Thymus (tissue), 11 donors: Measurements from ENCODE around the gene MARCHF9. TPM values are rescaled to one million over a fixed set of nuclear protein-coding genes. Genes with fewer than 3 reads are reported as not detected.
A peak's percentile ranks its signal among the peaks of the same experiment; 100 is the strongest.
"Not testable (repeated sequence)": the region's sequence is repeated elsewhere in the genome, so short reads cannot be mapped to it uniquely, and the experiment has no call there.

Source experiments
- DNase-seq, 9 donors: peaks; one replicate each; pipeline ENCODE4 v3.0.0-alpha.2; 2013; ENCODE audit warnings: low spot score in 9 of 9, low read depth in 6 of 9, missing footprints in 1 of 9
- H3K27ac ChIP-seq, 2 donors: one replicate each; pipeline ENCODE4 v1.5.1; 2013; ENCODE audit warnings: control low read depth in 1 of 2, low read depth in 1 of 2, low read length in 1 of 2, mild to moderate bottlenecking in 1 of 2, moderate library complexity in 1 of 2
- H3K27me3 ChIP-seq, 2 donors: one replicate each; pipeline ENCODE4 v1.5.1; 2013; ENCODE audit warnings: low read length in 1 of 2; ENCODE audit not compliant: control insufficient read depth in 2 of 2, insufficient read depth in 1 of 2
- H3K36me3 ChIP-seq, 2 donors: one replicate each; pipeline ENCODE4 v1.5.1; 2013; ENCODE audit warnings: low read length in 1 of 2, mild to moderate bottlenecking in 1 of 2, moderate library complexity in 1 of 2; ENCODE audit not compliant: control insufficient read depth in 2 of 2, insufficient read depth in 2 of 2
- H3K4me1 ChIP-seq, 2 donors: one replicate each; pipeline ENCODE4 v1.5.1; 2013; ENCODE audit warnings: low read length in 2 of 2; ENCODE audit not compliant: control insufficient read depth in 2 of 2, insufficient read depth in 2 of 2
- H3K4me3 ChIP-seq, 2 donors: one replicate each; pipeline ENCODE4 v1.5.1; 2013; ENCODE audit warnings: low read length in 2 of 2, control low read depth in 1 of 2, mild to moderate bottlenecking in 1 of 2
- H3K9me3 ChIP-seq, 2 donors: one replicate each; pipeline ENCODE4 v1.5.1; 2013; ENCODE audit warnings: low read length in 1 of 2, mild to moderate bottlenecking in 1 of 2; ENCODE audit not compliant: control insufficient read depth in 2 of 2, insufficient read depth in 1 of 2
- WGBS: extraction: QIAGEN DNeasy Blood & Tissue Kit; methylation state at CpG from one replicate; pipeline ENCODE4 v1.1.7; 2013; 5-methylcytosine and 5-hydroxymethylcytosine counted together
- polyA plus RNA-seq: library from polyadenylated mRNA; stranded (reverse); fragments of 200-250 nt; gene quantifications from one replicate; pipeline ENCODE4 v1.2.3, GENCODE V29; 2013
- total RNA-seq: library from RNA; stranded (reverse); fragments of 120-200 nt; gene quantifications from one replicate; pipeline ENCODE4 v1.2.4, GENCODE V29; 2013
- donor health status: healthy.

Gene MARCHF9
- total and polyA plus RNA-seq, 2 donors = 10.7 to 54.9 TPM

DNA sequence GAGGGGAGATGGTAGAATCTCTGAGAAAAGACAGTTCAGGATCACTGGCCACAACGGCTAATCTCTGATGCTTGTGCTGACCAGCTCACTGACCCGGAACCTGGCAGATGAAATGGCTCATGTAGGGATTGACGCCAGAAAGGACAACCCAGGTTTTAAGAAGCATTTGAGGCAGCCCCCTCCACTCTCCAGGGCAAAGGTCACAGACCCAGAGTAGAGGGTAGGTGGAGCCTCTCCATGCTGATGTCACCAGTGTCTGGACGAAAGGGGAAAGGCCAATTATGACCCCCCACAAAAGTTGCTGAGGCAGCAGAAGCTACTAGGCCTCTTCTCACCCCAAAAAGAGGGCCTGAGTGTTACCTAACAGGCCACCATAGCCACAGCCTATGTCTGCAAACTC lies 15.8 kb downstream of the MARCHF9 start:
- no peak for DNase-seq
- Histone ChIP-seq H3K4me3 (no peak overlapping the region), H3K4me1 (peaks cover 13 to 41% of the 10 kb centered on the region in 2 donors), H3K36me3 (peaks cover 0 to 4% of the 10 kb centered on the region in 2 donors), H3K9me3 (peaks cover 0 to 7% of the 10 kb centered on the region in 2 donors), H3K27me3 (peaks cover 26 to 45% of the 10 kb centered on the region in 2 donors), H3K27ac (no peak overlapping the region)
- WGBS = 97% methylated on average over 4 of the region's 4 CpGs

- H3K4me1 ChIP-seq = peaks cover 7 to 35% of the 10 kb centered on the region in 2 donors
- peaks cover 0 to 4% of the 10 kb centered on the region in 2 donors for H3K9me3 ChIP-seq
- DNase-seq = peak in 6 of 9 donors; percentile 56 to 87 (median 68)
- peak overlapping the region; percentile 67 to 78 for H3K4me3 ChIP-seq
- H3K36me3 ChIP-seq = peaks cover 0 to 4% of the 10 kb centered on the region in 2 donors
- H3K27ac ChIP-seq = peak overlapping the region; percentile 48 to 66
- WGBS = 7% methylated on average over 16 of the region's 16 CpGs
- peaks cover 20 to 39% of the 10 kb centered on the region in 2 donors for H3K27me3 ChIP-seq
Observed at GRCh38 chr12:57771236-57771872, 16.5 kb downstream of the MARCHF9 start.

- H3K36me3 ChIP-seq = peaks cover 0 to 4% of the 10 kb centered on the region in 2 donors
- peaks cover 14 to 33% of the 10 kb centered on the region in 2 donors for H3K27me3 ChIP-seq
- DNase-seq = peak; percentile 73 to 93 (median 83)
- peak within 1 kb of the TSS; percentile 70 to 75 for H3K27ac ChIP-seq
- peaks cover 6 to 29% of the 10 kb centered on the region in 2 donors for H3K4me1 ChIP-seq
- peak within 1 kb of the TSS; percentile 67 to 78 for H3K4me3 ChIP-seq
- under 1% methylated on average over 28 of the region's 28 CpGs for WGBS
- H3K9me3 ChIP-seq = peaks cover 0 to 4% of the 10 kb centered on the region in 2 donors
Observed at GRCh38 chr12:57771873-57772428, 17.0 kb downstream of the MARCHF9 start, which contains the start of gene METTL1. TSS of gene METTL1 (minus strand) at chr12:57772105. CDS start at chr12:57772083, 22 bp downstream.

- Histone ChIP-seq H3K27me3 (peaks cover 6 to 26% of the 10 kb centered on the region in 2 donors), H3K36me3 (peaks cover 0 to 4% of the 10 kb centered on the region in 2 donors), H3K9me3 (peaks cover 0 to 4% of the 10 kb centered on the region in 2 donors), H3K4me3 (peak within 1 kb of the TSS; percentile 67 to 78), H3K27ac (peak within 1 kb of the TSS; percentile 70 to 75), H3K4me1 (peaks cover 6 to 27% of the 10 kb centered on the region in 2 donors)
- WGBS = 4% methylated on average over 67 of the region's 67 CpGs
- DNase-seq = peak in 1 of 9 donors; percentile 13
Observed at GRCh38 chr12:57772429-57773322, 17.8 kb downstream of the MARCHF9 start, which contains the start of gene EEF1AKMT3. TSS of gene EEF1AKMT3 (plus strand) at chr12:57772614. CDS start at chr12:57772725, 111 bp downstream.

- Histone ChIP-seq H3K4me1 (peaks cover 6 to 27% of the 10 kb centered on the region in 2 donors), H3K27me3 (peaks cover 0 to 19% of the 10 kb centered on the region in 2 donors)
- not testable (repeated sequence) for H3K9me3 ChIP-seq, DNase-seq, H3K4me3 ChIP-seq, H3K36me3 ChIP-seq, H3K27ac ChIP-seq
- 98% methylated on average over 11 of the region's 11 CpGs for WGBS
Observed at GRCh38 chr12:57774634-57775033, 19.7 kb downstream of the MARCHF9 start.

- DNase-seq = no peak
- 92% methylated on average over 3 of the region's 3 CpGs for WGBS
- Histone ChIP-seq H3K4me1 (peaks cover 6 to 28% of the 10 kb centered on the region in 2 donors), H3K4me3 (no peak overlapping the region), H3K36me3 (no peaks in the 10 kb centered on the region), H3K9me3 (peaks cover 0 to 4% of the 10 kb centered on the region in 2 donors), H3K27ac (no peak overlapping the region), H3K27me3 (peaks cover 0 to 19% of the 10 kb centered on the region in 2 donors)
Observed at GRCh38 chr12:57775044-57775443, 20.1 kb downstream of the MARCHF9 start.

GRCh38 chr12:57775563-57776246 lies 20.8 kb downstream of the MARCHF9 start:
- H3K27me3 ChIP-seq = peaks cover 0 to 19% of the 10 kb centered on the region in 2 donors
- H3K4me1 ChIP-seq = peaks cover 10 to 34% of the 10 kb centered on the region in 2 donors
- 96% methylated on average over 4 of the region's 4 CpGs for WGBS
- DNase-seq = no peak
- H3K9me3 ChIP-seq = peaks cover 0 to 4% of the 10 kb centered on the region in 2 donors
- no peak overlapping the region for H3K27ac ChIP-seq
- no peak overlapping the region for H3K4me3 ChIP-seq
- no peaks in the 10 kb centered on the region for H3K36me3 ChIP-seq

DNA sequence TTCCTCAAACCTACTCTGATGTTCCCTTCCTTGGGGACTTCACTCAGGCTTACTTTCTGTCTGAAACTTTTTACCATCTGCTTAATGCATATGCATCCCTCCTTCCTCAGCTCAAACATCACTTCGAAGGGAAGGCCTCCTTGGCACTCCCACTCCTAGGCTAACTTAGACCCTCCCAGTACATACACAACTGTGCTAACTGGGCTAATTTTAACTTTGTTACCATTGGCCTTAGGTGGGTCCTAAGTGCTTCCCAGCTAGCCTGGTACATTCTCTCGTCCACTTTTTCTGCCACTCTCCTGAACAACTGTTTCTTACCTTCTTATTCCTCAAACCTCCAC lies 21.3 kb downstream of the MARCHF9 start:
- no peaks in the 10 kb centered on the region for H3K36me3 ChIP-seq
- H3K27ac ChIP-seq = no peak overlapping the region
- no peak for DNase-seq
- H3K9me3 ChIP-seq = peaks cover 0 to 4% of the 10 kb centered on the region in 2 donors
- WGBS = 95% methylated on average over 2 of the region's 2 CpGs
- no peak overlapping the region for H3K4me3 ChIP-seq
- H3K4me1 ChIP-seq = peaks cover 15 to 34% of the 10 kb centered on the region in 2 donors
- H3K27me3 ChIP-seq = peaks cover 0 to 19% of the 10 kb centered on the region in 2 donors
